Placental epithelial cell (primary cell): ENCODE data around the gene BMP2K. TPM values are rescaled to one million over a fixed set of nuclear protein-coding genes. Genes with fewer than 3 reads are reported as not detected.

Experiments
- small RNA-seq: library from RNA; depleted of rRNA; stranded (forward); fragments of <200 nt; gene quantifications from one replicate; pipeline ENCODE3, GENCODE V24; 2012
- total RNA-seq: library from RNA; depleted of rRNA; stranded (reverse); fragments of >200 nt; gene quantifications from 2 replicates; pipeline ENCODE4 v1.2.3, GENCODE V29; 2012

BMP2K gene
- 159 and 168 TPM in 2 replicates for total RNA-seq

GRCh38 chr4:78776079-78776728 lies at the start of gene BMP2K:
Gene BMP2K (plus strand): TSS chr4:78776350. CDS start chr4:78776544, 194 bp downstream.

GRCh38 chr4:78938868-78939666 lies 162.9 kb downstream of the BMP2K start, which contains the start of gene PAQR3:
Gene PAQR3 (minus strand): TSS chr4:78939438. CDS start chr4:78939224, 214 bp downstream.

Small RNA genes within 50 kb of the gene (small RNA-seq; reads per million reads assigned to genes)
- gene AC098818.1 (not detected), gene MIR5096 (not detected), gene RN7SL127P (not detected)

Other genes with a start within 250 kb of the BMP2K start
- gene ANXA3, start 224.6 kb upstream of the BMP2K start, total RNA-seq, result 80.9 and 402 TPM in 2 replicates
- 11.4 and 18.5 TPM in 2 replicates for gene PAQR3, start 163.1 kb downstream of the BMP2K start, total RNA-seq